MM.1S (cell line): Measurements from ENCODE around the gene PROX1.

ENCODE experiments used
- DNase-seq: peaks from one replicate; pipeline ENCODE4 v3.0.0-alpha.2; 2015
- H2AFZ ChIP-seq: fragments of 300-600 bp; sonication (generic); 2 replicates; pipeline ENCODE4 v1.6.0; 2016; ENCODE audit warnings: antibody characterized with exemption, low read length
- H3F3A ChIP-seq: fragments of 300-600 bp; sonication (generic); 2 replicates; pipeline ENCODE4 v1.6.1; 2016; ENCODE audit warnings: mild to moderate bottlenecking, antibody characterized with exemption, low read length, moderate library complexity, mixed read lengths; ENCODE audit not compliant: insufficient read depth
- H3K27ac ChIP-seq: fragments of 300-600 bp; sonication (generic); 2 replicates; pipeline ENCODE4 v1.5.1; 2016; ENCODE audit warnings: mild to moderate bottlenecking, low read length
- H3K27me3 ChIP-seq: fragments of 300-600 bp; sonication (generic); replicated peaks from 2 replicates; pipeline ENCODE4 v1.6.0; 2016; ENCODE audit warnings: low read length; ENCODE audit not compliant: insufficient read depth
- H3K36me3 ChIP-seq: fragments of 300-600 bp; sonication (generic); replicated peaks from 2 replicates; pipeline ENCODE4 v1.6.1; 2016; ENCODE audit warnings: mild to moderate bottlenecking, low read length, mixed read lengths; ENCODE audit not compliant: insufficient read depth
- H3K4me1 ChIP-seq: fragments of 300-600 bp; sonication (generic); 2 replicates; pipeline ENCODE4 v1.6.1; 2016; ENCODE audit warnings: low read length, mixed read lengths
- H3K4me2 ChIP-seq: fragments of 300-600 bp; sonication (generic); 2 replicates; pipeline ENCODE4 v1.6.0; 2016; ENCODE audit warnings: low read depth, low read length
- H3K4me3 ChIP-seq: fragments of 300-600 bp; sonication (generic); 2 replicates; pipeline ENCODE4 v1.5.1; 2016; ENCODE audit warnings: low read length, mixed read lengths
- H3K79me2 ChIP-seq: fragments of 300-600 bp; sonication (generic); 2 replicates; pipeline ENCODE4 v1.6.1; 2016; ENCODE audit warnings: mixed run types, low read length, mixed read lengths
- H3K9ac ChIP-seq: fragments of 300-600 bp; sonication (generic); 2 replicates; pipeline ENCODE4 v1.6.1; 2016; ENCODE audit warnings: low read length, mixed read lengths
- H3K9me2 ChIP-seq: fragments of 300-600 bp; sonication (generic); replicated peaks from 2 replicates; pipeline ENCODE4 v1.6.1; 2016; ENCODE audit warnings: mild to moderate bottlenecking, low read length, mixed read lengths; ENCODE audit not compliant: insufficient read depth
- H3K9me3 ChIP-seq: fragments of 300-600 bp; sonication (generic); replicated peaks from 2 replicates; pipeline ENCODE4 v1.6.1; 2016; ENCODE audit warnings: mild to moderate bottlenecking, low read length, mixed read lengths; ENCODE audit not compliant: insufficient read depth
- H4K20me1 ChIP-seq: fragments of 300-600 bp; sonication (generic); 2 replicates; pipeline ENCODE4 v1.6.1; 2016; ENCODE audit warnings: mild to moderate bottlenecking, low read length, moderate library complexity, mixed read lengths; ENCODE audit not compliant: insufficient read depth
- CTCF ChIP-seq: fragments of 300-600 bp; sonication (generic); IDR thresholded peaks from 2 replicates; pipeline ENCODE4 v1.5.1; 2016; ENCODE audit warnings: antibody characterized with exemption, low read length, mixed read lengths
- EZH2 ChIP-seq: fragments of 300-600 bp; sonication (generic); optimal IDR thresholded peaks from 2 replicates; pipeline ENCODE3; 2017; ENCODE audit warnings: low read depth, mild to moderate bottlenecking, antibody characterized with exemption, low read length, mixed read lengths
- EZH2phosphoT487 ChIP-seq: fragments of 300-600 bp; sonication (generic); IDR thresholded peaks from 2 replicates; pipeline ENCODE4 v1.6.1; 2018; ENCODE audit warnings: antibody characterized with exemption, low read length

PROX1 gene

GRCh38 chr1:214005708-214006107, 17.9 kb downstream of the PROX1 start:
- Histone ChIP-seq H3K79me2 (no peaks in the 10 kb centered on the region), H3F3A (no peaks in the 10 kb centered on the region), H3K9me3 (no peaks in the 10 kb centered on the region), H4K20me1 (no peaks in the 10 kb centered on the region), H3K27ac (no peak overlapping the region), H3K4me2 (no peak overlapping the region), H3K36me3 (no peaks in the 10 kb centered on the region), H3K9ac (no peak overlapping the region), H3K9me2 (no peaks in the 10 kb centered on the region), H3K4me1 (no peaks in the 10 kb centered on the region), H2AFZ (no peak overlapping the region), H3K4me3 (no peak overlapping the region), H3K27me3 (no peaks in the 10 kb centered on the region)
- DNase-seq: no peak
- TF ChIP-seq EZH2 (no peak), EZH2phosphoT487 (no peak), CTCF (no peak)

- Histone ChIP-seq H3K4me3 (no peak overlapping the region), H2AFZ (no peak overlapping the region), H3K9me2 (no peaks in the 10 kb centered on the region), H3K9ac (no peak overlapping the region), H3K4me2 (no peak overlapping the region), H3K27ac (no peak overlapping the region), H4K20me1 (no peaks in the 10 kb centered on the region), H3K36me3 (no peaks in the 10 kb centered on the region), H3K9me3 (no peaks in the 10 kb centered on the region), H3K79me2 (no peaks in the 10 kb centered on the region), H3K27me3 (no peaks in the 10 kb centered on the region), H3K4me1 (no peaks in the 10 kb centered on the region), H3F3A (no peaks in the 10 kb centered on the region)
- TF ChIP-seq EZH2phosphoT487 (no peak), EZH2 (no peak), CTCF (no peak)
- no peak for DNase-seq
Measured at GRCh38 chr1:214006845-214007244, 19.1 kb downstream of the PROX1 start.

GRCh38 chr1:214008347-214008746, 20.6 kb downstream of the PROX1 start:
- no peaks in the 10 kb centered on the region for H3F3A ChIP-seq
- no peak overlapping the region for H3K4me2 ChIP-seq
- H3K36me3 ChIP-seq: no peaks in the 10 kb centered on the region
- H3K4me1 ChIP-seq: no peaks in the 10 kb centered on the region
- H3K27ac ChIP-seq: no peak overlapping the region
- H3K79me2 ChIP-seq: no peaks in the 10 kb centered on the region
- H4K20me1 ChIP-seq: no peaks in the 10 kb centered on the region
- H3K9me2 ChIP-seq: no peaks in the 10 kb centered on the region
- no peaks in the 10 kb centered on the region for H3K9me3 ChIP-seq
- no peak for DNase-seq
- no peak overlapping the region for H2AFZ ChIP-seq
- H3K4me3 ChIP-seq: no peak overlapping the region
- TF ChIP-seq CTCF (no peak), EZH2 (no peak), EZH2phosphoT487 (no peak)
- no peaks in the 10 kb centered on the region for H3K27me3 ChIP-seq
- no peak overlapping the region for H3K9ac ChIP-seq
